ENCODE measurements around the gene ATF6.
"Not testable (repeated sequence)": the region's sequence is repeated elsewhere in the genome, so short reads cannot be mapped to it uniquely, and the experiment has no call there.

The ATF6 gene

GRCh38 chr1:161733526-161733925, 32.6 kb upstream of the ATF6 start:
- DNase-seq = no peak

- DNase-seq = no peak
Observed at GRCh38 chr1:161735837-161736236, 30.3 kb upstream of the ATF6 start.

GRCh38 chr1:161736335-161736969, 29.7 kb upstream of the ATF6 start:
- DNase-seq = no peak

- no peak for DNase-seq
Observed at GRCh38 chr1:161737625-161738024, 28.5 kb upstream of the ATF6 start.

- peak in 1 of 2 experiments; percentile 31 for DNase-seq
Observed at GRCh38 chr1:161738627-161739287, 27.4 kb upstream of the ATF6 start.

- no peak for DNase-seq
Observed at GRCh38 chr1:161739865-161740566, 26.1 kb upstream of the ATF6 start.

- no peak for DNase-seq
Observed at GRCh38 chr1:161740921-161741320, 25.2 kb upstream of the ATF6 start.

- no peak for DNase-seq
Observed at GRCh38 chr1:161743231-161743630, 22.9 kb upstream of the ATF6 start.

- no peak for DNase-seq
Observed at GRCh38 chr1:161747801-161748200, 18.3 kb upstream of the ATF6 start.

GRCh38 chr1:161749509-161750407, 16.4 kb upstream of the ATF6 start, which contains the start of gene DUSP12:
TSS of gene DUSP12 (plus strand) at chr1:161749786. CDS start at chr1:161749802, 16 bp downstream.
- DNase-seq = peak; percentile 81 to 85

- peak; percentile 21 to 42 for DNase-seq
Observed at GRCh38 chr1:161763522-161764098, 2.5 kb upstream of the ATF6 start.

GRCh38 chr1:161768461-161768860, 2.3 kb downstream of the ATF6 start:
- no peak for DNase-seq

- DNase-seq = no peak
Observed at GRCh38 chr1:161768986-161769672, 3.0 kb downstream of the ATF6 start.

- DNase-seq = not testable (repeated sequence)
Observed at GRCh38 chr1:161769673-161770045, 3.5 kb downstream of the ATF6 start.

- DNase-seq = no peak
Observed at GRCh38 chr1:161770250-161770649, 4.1 kb downstream of the ATF6 start.

GRCh38 chr1:161771161-161771560, 5.0 kb downstream of the ATF6 start:
- DNase-seq = no peak

- no peak for DNase-seq
Observed at GRCh38 chr1:161771973-161772372, 5.9 kb downstream of the ATF6 start.

GRCh38 chr1:161772397-161772796, 6.3 kb downstream of the ATF6 start:
- no peak for DNase-seq

- DNase-seq = no peak
Observed at GRCh38 chr1:161773791-161774190, 7.7 kb downstream of the ATF6 start.

- DNase-seq = no peak
Observed at GRCh38 chr1:161777261-161777660, 11.1 kb downstream of the ATF6 start.

GRCh38 chr1:161778522-161778921, 12.4 kb downstream of the ATF6 start:
- no peak for DNase-seq

- no peak for DNase-seq
Observed at GRCh38 chr1:161779393-161779792, 13.3 kb downstream of the ATF6 start.

All from stimulated activated CD4-positive, alpha-beta T cell treated with anti-CD3 and anti-CD28 coated beads, Interleukin-4, amount 100 ng/mL, for 4 hours (primary cell).